ENCODE data around the gene RNH1. TPM values are rescaled to one million over a fixed set of nuclear protein-coding genes. Genes with fewer than 3 reads are reported as not detected.

Gene RNH1
- polyA plus RNA-seq, 1 of the 3 experiments (the other 2 are of a cell fraction) = 147 TPM

DNA sequence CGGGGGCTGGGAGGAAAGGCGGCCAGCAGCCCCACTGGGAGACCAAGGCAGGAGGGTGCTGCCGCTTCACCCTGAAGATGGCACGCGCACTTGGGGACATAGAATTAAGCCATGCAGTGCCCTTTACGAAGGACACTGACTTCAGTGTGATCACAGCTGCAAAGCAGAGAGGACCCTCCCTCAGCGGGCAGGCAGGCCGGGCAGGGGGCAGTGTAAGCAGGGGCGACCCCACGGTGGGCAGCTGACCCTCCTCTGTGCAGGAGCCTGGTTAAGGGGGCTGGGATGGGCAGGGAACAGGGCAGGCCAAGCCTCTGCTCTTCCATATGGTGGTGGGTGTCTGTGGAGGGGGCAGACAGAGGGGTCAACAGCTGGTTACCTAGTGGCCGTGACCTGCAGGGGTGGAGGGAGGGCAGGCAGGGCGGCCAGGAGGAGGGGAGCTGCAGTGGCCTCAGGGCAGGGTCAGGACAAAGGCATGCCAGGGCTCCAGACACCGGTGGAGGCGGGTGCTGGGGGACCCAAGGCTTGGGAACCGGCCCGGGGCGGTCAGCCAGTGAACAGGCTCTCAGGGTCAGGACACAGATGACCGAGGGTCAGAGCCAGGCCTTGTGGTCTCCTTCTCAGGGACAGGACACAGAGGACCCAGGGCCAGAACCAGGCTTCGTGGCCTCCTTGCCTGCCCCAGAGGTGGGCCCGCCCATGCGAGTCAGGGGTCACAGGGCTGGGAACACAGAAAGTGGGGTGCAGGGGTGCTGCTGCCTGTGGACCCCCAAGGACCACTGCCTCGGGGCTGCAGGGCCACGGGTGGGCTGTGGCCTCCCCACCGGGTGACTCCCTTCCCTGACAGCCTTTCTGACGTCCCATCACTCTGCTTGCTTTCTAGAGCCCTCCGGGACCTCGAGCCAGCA lies 46.3 kb upstream of the RNH1 start:
- no peaks in the 10 kb centered on the region for H3K79me2 ChIP-seq (ENCODE audit: insufficient read depth)
- no peaks in the 10 kb centered on the region for H3K9me3 ChIP-seq
- no peak overlapping the region for H3K4me2 ChIP-seq
- no peak overlapping the region for H2AFZ ChIP-seq (ENCODE audit: low read depth)
- DNase-seq = no peak
- no peak overlapping the region for H3K9ac ChIP-seq
- POLR2A ChIA-PET = no interaction called here
- no peaks in the 10 kb centered on the region for H4K20me1 ChIP-seq (ENCODE audit: insufficient read depth)
- no peaks in the 10 kb centered on the region for H3F3A ChIP-seq (replicated peaks; ENCODE audit: insufficient read depth)
- 93% methylated on average over 5 of the region's 27 CpGs for WGBS (ENCODE audit: low lambda C conversion rate)
- CTCF ChIA-PET = interaction anchor here (0.7 to 3.6 kb wide), 7 partner anchors 13 to 170 kb away, joined by 3 to 41 read pairs (median 3); partner anchors contain the start of gene TMEM80
- TF ChIP-seq, protein P1, sequence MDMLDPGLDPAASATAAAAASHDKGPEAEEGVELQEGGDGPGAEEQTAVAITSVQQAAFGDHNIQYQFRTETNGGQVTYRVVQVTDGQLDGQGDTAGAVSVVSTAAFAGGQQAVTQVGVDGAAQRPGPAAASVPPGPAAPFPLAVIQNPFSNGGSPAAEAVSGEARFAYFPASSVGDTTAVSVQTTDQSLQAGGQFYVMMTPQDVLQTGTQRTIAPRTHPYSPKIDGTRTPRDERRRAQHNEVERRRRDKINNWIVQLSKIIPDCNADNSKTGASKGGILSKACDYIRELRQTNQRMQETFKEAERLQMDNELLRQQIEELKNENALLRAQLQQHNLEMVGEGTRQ (IDR thresholded peaks at IDR 0.05; ENCODE audit: borderline replicate concordance, low read depth, low read length) = no peak
- TF ChIP-seq EZH2phosphoT487 (IDR thresholded peaks at IDR 0.05; ENCODE audit: borderline replicate concordance, low read depth) (no peak), SIN3A (IDR thresholded peaks at IDR 0.05; ENCODE audit: borderline replicate concordance, low read depth, low read length) (no peak), ELF1 (IDR thresholded peaks at IDR 0.05) (no peak), SMC3 (IDR thresholded peaks at IDR 0.05; ENCODE audit: low read depth, low read length) (no peak), MXI1 (IDR thresholded peaks at IDR 0.05; ENCODE audit: low read depth, low read length) (no peak), FOSL2 (IDR thresholded peaks at IDR 0.05; ENCODE audit: borderline replicate concordance, low read depth) (no peak), RXRA (IDR thresholded peaks at IDR 0.05; ENCODE audit: borderline replicate concordance, low read depth) (no peak)
- TF ChIP-seq, protein P2, sequence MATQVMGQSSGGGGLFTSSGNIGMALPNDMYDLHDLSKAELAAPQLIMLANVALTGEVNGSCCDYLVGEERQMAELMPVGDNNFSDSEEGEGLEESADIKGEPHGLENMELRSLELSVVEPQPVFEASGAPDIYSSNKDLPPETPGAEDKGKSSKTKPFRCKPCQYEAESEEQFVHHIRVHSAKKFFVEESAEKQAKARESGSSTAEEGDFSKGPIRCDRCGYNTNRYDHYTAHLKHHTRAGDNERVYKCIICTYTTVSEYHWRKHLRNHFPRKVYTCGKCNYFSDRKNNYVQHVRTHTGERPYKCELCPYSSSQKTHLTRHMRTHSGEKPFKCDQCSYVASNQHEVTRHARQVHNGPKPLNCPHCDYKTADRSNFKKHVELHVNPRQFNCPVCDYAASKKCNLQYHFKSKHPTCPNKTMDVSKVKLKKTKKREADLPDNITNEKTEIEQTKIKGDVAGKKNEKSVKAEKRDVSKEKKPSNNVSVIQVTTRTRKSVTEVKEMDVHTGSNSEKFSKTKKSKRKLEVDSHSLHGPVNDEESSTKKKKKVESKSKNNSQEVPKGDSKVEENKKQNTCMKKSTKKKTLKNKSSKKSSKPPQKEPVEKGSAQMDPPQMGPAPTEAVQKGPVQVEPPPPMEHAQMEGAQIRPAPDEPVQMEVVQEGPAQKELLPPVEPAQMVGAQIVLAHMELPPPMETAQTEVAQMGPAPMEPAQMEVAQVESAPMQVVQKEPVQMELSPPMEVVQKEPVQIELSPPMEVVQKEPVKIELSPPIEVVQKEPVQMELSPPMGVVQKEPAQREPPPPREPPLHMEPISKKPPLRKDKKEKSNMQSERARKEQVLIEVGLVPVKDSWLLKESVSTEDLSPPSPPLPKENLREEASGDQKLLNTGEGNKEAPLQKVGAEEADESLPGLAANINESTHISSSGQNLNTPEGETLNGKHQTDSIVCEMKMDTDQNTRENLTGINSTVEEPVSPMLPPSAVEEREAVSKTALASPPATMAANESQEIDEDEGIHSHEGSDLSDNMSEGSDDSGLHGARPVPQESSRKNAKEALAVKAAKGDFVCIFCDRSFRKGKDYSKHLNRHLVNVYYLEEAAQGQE (IDR thresholded peaks at IDR 0.05; ENCODE audit: low read depth, low read length) = no peak
- TF ChIP-seq, protein P3, sequence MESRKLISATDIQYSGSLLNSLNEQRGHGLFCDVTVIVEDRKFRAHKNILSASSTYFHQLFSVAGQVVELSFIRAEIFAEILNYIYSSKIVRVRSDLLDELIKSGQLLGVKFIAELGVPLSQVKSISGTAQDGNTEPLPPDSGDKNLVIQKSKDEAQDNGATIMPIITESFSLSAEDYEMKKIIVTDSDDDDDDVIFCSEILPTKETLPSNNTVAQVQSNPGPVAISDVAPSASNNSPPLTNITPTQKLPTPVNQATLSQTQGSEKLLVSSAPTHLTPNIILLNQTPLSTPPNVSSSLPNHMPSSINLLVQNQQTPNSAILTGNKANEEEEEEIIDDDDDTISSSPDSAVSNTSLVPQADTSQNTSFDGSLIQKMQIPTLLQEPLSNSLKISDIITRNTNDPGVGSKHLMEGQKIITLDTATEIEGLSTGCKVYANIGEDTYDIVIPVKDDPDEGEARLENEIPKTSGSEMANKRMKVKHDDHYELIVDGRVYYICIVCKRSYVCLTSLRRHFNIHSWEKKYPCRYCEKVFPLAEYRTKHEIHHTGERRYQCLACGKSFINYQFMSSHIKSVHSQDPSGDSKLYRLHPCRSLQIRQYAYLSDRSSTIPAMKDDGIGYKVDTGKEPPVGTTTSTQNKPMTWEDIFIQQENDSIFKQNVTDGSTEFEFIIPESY (IDR thresholded peaks at IDR 0.05; ENCODE audit: borderline replicate concordance, low read depth) = no peak
- H3K36me3 ChIP-seq (replicated peaks in 1 of 2; ENCODE audit: control insufficient read depth in 1 of 2, insufficient read depth in 2 of 2, low read length in 1 of 2) = no peaks in the 10 kb centered on the region
- H3K4me3 ChIP-seq (ENCODE audit: low read depth in 2 of 2, low read length in 1 of 2) = no peak overlapping the region
- H3K27ac ChIP-seq (ENCODE audit: low read depth in 2 of 2, low read length in 1 of 2) = no peak overlapping the region
- peaks cover 11% of the 10 kb centered on the region for H3K27me3 ChIP-seq (ENCODE audit: insufficient read depth)
- no peaks in the 10 kb centered on the region for H3K9me2 ChIP-seq
- peaks cover 0 to 19% of the 10 kb centered on the region in 2 experiments; a peak in 1 of 4 replicates for H3K4me1 ChIP-seq (ENCODE audit: control insufficient read depth in 1 of 2, insufficient read depth in 2 of 2, low read depth in 1 of 2, low read length in 1 of 2)

Measured in SK-N-SH (cell line).